GM19395 (cell line): ENCODE measurements around the gene DRG2.

Experiments
- ATAC-seq: cut with Tn5 transposase; IDR thresholded peaks from one replicate; pipeline ENCODE4 v1.9.1; 2021; ENCODE audit warnings: mild to moderate bottlenecking, moderate library complexity; ENCODE audit not compliant: unreplicated experiment

The DRG2 gene

GRCh38 chr17:18087610-18088491 lies at the start of gene DRG2:
TSS of gene DRG2 (plus strand) at chr17:18087948. CDS start at chr17:18088024, 76 bp downstream.
- ATAC-seq, result peak; percentile 80

DNA sequence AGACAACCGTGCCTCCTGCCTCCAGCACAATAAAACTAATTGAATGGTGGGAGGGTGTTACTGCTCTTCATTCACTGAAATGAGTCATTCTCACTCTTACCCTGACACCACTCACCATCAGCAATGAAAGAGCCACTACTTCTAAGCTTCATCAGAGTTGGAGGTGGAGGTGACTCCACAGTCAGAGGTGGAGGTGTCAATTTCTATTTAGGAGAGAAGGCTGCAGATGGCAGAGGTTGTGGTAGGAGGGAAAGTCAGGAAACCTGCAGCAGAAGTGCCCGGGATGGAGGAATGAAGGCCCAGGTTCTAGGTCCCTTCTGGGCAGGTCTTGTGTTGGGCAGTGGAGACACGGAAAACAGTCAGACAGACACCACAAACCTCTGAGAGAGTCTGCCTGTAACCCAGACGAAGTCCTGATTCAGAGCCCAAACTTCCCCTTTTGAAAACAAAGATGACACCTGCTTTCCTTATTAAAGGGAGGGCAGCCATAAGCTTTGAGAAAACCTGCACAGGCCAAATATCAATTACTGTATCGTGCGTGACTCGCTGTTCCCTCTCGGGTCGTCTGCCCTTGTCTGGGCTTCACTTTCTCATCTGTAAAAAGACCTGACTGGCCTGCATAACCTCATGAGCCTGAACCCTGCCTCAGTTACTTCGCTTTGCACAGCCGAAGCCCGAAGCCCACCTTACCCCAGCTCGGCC lies 49.4 kb upstream of the DRG2 start:
- no peak for ATAC-seq

DNA sequence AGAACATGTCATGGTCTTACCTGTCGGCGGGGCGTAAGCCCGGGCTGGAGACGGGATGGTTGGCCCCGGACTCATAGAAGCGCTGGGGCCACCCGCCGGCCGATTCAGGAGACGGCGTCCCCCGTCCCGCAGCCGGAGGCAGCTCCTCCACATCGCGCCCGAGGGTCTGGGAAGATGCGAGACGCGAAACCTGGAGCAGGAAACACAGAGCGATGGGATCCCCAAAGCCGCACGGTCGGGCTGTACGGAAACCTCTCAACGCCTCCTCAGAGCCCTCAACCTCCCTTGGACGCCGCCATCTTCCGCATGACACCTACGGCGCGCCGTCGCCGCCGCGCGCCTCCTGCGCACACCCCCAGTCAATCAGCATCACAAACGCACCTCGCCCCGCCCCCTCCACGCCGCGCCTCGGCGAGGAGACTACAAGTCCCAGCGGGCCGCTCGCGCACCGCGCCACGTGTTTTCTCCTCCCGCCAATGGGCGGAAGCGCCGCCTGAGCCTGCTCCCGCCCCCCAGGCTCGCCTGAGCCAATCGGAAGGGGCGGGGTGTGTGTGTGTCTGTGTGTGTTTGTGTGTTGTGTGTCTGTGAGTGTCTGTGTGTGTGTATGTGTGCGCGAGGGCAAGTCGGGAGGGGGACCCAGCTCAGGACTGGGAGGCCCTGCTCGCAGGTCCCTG lies 48.8 kb upstream of the DRG2 start, which contains the start of the genes ATPAF2 and GID4:
Gene ATPAF2 (minus strand): TSS at position 308 of the 674 bp plus-strand sequence. CDS start 155 bp downstream, at position 153.
Gene GID4 (plus strand): TSS at position 548 of the 674 bp plus-strand sequence. CDS start 57 bp downstream, at position 605.
- ATAC-seq, result peak; percentile 87

DNA sequence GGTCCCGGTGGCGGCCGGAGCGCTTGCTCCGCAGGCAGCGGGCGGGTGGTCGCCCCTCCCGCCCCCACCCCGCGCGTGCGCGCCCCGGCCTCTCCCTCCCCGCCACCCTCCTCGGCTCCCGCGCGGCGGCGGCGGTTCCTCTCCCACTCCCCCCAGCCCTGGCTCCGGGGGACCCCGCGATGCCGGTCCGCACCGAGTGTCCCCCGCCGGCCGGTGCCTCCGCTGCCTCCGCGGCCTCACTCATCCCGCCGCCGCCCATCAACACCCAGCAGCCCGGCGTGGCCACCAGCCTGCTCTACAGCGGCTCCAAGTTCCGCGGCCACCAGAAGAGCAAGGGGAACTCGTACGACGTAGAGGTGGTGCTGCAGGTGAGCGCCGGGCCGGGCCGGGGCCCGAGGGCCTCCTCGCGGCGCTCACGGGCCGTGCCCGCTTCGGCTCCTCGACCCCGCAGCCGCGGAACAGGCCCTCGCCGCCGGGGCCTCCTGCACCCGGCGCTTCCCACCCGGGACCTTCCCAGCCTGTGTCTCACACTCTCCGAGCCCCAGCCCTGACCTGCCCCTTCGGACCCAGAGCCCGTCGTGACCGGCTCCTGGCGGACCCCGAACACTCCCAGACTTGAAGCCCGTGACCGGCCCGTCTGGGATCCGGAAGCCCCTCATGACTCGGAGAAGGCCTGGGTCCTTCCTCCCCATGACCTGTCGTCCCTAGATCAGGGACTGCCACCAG lies 48.0 kb upstream of the DRG2 start:
- peak; percentile 26 for ATAC-seq

- ATAC-seq, result no peak
These were observed 47.4 kb upstream of the DRG2 start for GRCh38 chr17:18040261-18040858.

- no peak for ATAC-seq
These were observed 46.0 kb upstream of the DRG2 start for GRCh38 chr17:18041776-18042175.

GRCh38 chr17:18042983-18043382 lies 44.8 kb upstream of the DRG2 start:
- no peak for ATAC-seq

- ATAC-seq, result no peak
These were observed 44.3 kb upstream of the DRG2 start for GRCh38 chr17:18043491-18043890.

- no peak for ATAC-seq
These were observed 43.1 kb upstream of the DRG2 start for GRCh38 chr17:18044609-18045008.

DNA sequence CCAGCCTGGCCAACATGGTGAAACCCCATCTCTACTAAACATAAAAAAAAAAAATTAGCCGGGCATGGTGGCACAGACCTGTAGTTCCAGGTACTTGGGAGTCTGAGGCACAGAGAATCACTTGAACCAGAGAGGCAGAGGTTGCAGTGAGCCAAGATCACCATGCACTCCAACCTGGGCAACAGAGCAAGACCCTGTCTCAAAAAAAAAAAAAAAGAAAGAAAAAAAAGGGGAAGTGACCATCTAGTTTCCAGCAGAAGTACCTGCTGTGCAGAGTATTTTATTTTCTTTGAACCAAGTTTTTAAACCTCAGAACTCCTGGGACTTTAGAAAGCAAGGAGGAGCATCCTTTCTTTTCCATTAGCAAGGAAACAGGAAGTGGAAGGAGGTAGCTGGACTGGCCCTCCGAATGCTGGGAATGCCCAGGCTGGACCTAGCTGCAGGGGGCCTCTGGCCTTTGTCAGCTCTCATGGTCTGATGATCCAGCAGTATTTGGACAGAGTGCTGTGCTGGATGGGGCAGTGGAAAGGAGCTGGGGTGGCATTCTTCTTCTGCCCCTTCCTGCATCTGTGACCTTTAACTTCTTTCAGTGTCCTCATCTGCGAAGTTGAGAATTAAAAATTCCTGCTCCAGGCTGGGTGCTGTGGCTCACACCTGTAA lies 41.9 kb upstream of the DRG2 start:
- ATAC-seq, result no peak

DNA sequence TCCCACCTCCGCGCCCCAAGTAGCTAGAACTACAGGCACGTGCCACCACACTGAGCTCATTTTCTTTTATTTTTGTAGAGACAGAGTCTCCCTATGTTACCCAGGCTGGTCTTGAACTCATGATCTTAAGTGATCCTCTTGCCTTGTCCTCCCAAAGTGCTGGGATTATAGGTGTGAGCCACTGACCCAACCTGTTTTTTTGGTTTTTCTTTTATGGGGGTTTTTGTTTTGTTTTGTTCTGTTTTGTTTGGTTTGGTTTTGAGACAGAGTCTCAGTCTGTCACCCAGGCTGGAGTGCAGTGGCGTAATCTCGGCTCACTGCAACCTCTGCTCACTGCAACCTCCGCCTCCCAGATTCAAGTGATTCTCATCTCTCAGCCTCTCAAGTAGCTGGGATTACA lies 32.2 kb upstream of the DRG2 start:
- ATAC-seq, result no peak

- ATAC-seq, result no peak
These were observed 31.5 kb upstream of the DRG2 start for GRCh38 chr17:18056214-18056613.

DNA sequence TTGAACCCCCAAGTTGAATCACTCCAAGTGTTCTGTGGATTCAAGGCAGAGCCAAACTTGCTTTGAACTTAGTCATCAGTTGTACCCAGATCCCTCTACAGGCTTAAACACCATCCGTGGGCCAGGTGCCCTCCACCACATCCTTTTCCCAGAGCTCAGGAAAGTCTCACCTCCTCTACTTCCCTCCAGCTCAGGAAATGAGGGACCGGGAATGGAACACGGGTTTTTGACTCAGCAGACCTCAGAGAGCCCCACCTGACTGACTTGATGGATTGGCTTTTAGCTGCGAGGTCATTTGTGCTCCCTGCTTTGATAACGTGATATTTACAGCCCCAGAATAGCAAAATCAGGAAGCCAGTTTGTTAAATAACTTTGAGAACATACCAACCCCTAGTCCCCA lies 28.5 kb upstream of the DRG2 start:
- no peak for ATAC-seq

DNA sequence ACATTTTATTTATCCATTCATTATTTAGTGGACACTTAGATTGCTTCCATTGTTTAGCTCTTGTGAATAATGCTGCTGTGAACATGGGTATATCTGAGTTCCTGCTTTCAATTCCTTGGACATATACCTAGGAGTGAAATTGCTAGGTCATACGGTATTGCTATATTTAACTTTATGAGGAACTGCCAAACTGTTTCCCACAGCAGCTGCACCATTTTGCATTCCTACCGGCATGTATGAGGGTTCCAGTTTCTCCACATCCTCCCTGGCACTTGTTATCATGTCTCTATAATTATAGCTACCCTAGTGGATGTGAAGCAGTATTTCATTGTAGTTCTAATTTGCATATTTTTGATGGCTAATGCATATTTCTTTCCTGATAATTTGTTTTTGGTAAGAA lies 23.7 kb upstream of the DRG2 start:
- ATAC-seq, result no peak

DNA sequence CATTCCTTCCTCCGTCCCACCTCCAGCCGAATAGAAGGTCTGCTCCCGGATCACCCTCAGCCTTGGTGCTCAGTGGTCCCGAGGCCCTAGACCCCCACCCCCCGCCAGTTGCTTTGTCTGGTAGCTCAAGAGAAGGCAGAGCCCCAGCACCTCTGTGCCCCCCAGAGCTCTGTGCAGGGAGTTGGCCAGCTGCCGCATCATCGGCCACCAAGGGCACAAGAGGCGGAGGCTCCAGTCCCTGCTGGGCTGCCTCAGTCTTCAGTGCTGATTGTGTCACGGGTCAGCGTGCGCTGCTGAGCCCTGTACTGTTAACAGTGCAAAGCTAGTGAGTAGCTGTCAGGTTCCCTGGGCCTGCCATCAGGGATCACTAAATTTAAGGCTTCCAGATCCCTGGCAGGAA lies 22.2 kb upstream of the DRG2 start:
- ATAC-seq, result no peak

DNA sequence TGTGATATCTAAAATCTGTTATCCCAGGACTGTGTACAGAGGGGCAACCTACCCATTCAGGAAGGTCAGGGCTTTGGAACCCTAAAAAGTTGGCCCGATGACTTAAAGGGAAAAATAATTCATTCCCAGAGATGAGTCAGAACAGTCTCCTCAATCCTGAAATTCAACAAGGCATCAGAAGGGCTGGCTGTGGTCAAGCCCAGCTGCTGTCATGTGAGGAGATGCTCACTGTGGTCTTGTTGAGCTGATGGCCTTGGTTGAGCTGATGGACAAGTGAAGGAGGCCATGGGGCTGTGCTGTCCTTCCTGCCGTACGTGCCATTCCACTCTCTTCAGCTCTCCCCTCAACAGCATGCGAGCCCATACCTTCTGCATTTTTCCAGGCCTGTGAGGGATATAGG lies 20.9 kb upstream of the DRG2 start:
- ATAC-seq, result no peak

GRCh38 chr17:18069101-18069500 lies 18.6 kb upstream of the DRG2 start:
- no peak for ATAC-seq

GRCh38 chr17:18070861-18071340 lies 16.8 kb upstream of the DRG2 start:
- no peak for ATAC-seq

GRCh38 chr17:18071751-18072150 lies 16.0 kb upstream of the DRG2 start:
- ATAC-seq, result no peak
